Measurements from ENCODE around the gene DSTYK. TPM values are rescaled to one million over a fixed set of nuclear protein-coding genes. Genes with fewer than 3 reads are reported as not detected.

Gene DSTYK
- total RNA-seq, 4 donors from 2014 or later = 2.2 to 9.8 (median 6.5) TPM

GRCh38 chr1:205127646-205128045 lies 83.9 kb downstream of the DSTYK start:
- Histone ChIP-seq H3K4me1 (peaks cover 3 to 5% (median 5%) of the 10 kb centered on the region in 4 donors), H3K36me3 (no peaks in the 10 kb centered on the region), H3K4me3 (no peak overlapping the region), H3K27ac (no peak overlapping the region), H3K9me3 (no peaks in the 10 kb centered on the region), H3K27me3 (no peaks in the 10 kb centered on the region)
- in situ Hi-C loops (cut with MboI; ENCODE audit: low pct_ligation_motif_present in 1 of 4, low pct_unique_long_range_greater_than_20kb in 1 of 4, low sequenced_read_pairs in 3 of 4) = no loop called here
- 92 to 100% methylated on average over 1 to 3 of the region's 3 CpGs for WGBS, 2 donors (ENCODE audit: low coverage in 1 of 2)
- intact Hi-C loops (cut with DNase I; ENCODE audit: low total_unique reads) = no loop called here
- TF ChIP-seq POLR2A (IDR thresholded peaks at IDR 0.05) = no peak
- TF ChIP-seq EP300 (IDR thresholded peaks at IDR 0.05; ENCODE audit: low read depth) = no peak
- no peak for TF ChIP-seq POLR2AphosphoS5 (IDR thresholded peaks at IDR 0.05)
- TF ChIP-seq, protein P1, sequence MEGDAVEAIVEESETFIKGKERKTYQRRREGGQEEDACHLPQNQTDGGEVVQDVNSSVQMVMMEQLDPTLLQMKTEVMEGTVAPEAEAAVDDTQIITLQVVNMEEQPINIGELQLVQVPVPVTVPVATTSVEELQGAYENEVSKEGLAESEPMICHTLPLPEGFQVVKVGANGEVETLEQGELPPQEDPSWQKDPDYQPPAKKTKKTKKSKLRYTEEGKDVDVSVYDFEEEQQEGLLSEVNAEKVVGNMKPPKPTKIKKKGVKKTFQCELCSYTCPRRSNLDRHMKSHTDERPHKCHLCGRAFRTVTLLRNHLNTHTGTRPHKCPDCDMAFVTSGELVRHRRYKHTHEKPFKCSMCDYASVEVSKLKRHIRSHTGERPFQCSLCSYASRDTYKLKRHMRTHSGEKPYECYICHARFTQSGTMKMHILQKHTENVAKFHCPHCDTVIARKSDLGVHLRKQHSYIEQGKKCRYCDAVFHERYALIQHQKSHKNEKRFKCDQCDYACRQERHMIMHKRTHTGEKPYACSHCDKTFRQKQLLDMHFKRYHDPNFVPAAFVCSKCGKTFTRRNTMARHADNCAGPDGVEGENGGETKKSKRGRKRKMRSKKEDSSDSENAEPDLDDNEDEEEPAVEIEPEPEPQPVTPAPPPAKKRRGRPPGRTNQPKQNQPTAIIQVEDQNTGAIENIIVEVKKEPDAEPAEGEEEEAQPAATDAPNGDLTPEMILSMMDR (IDR thresholded peaks at IDR 0.05) = no peak
- DNase-seq = no peak

GRCh38 chr1:205124726-205125125 lies 86.8 kb downstream of the DSTYK start:
- 65 to 72% methylated on average over 4 to 7 of the region's 7 CpGs for WGBS, 2 donors (ENCODE audit: low coverage in 1 of 2)
- in situ Hi-C loops (cut with MboI; ENCODE audit: low pct_ligation_motif_present in 1 of 4, low pct_unique_long_range_greater_than_20kb in 1 of 4, low sequenced_read_pairs in 3 of 4) = no loop called here

GRCh38 chr1:205122489-205122882 lies 89.0 kb downstream of the DSTYK start:
- H3K4me3 ChIP-seq = peak overlapping the region; percentile 0 to 90 (median 72)
- H3K27ac ChIP-seq = peak overlapping the region; percentile 86 to 91 (median 89)
- H3K9me3 ChIP-seq = no peaks in the 10 kb centered on the region
- no peaks in the 10 kb centered on the region for H3K27me3 ChIP-seq
- no peaks in the 10 kb centered on the region for H3K36me3 ChIP-seq
- WGBS, 2 donors (ENCODE audit: low coverage in 1 of 2) = 16 to 17% methylated on average over 9 of the region's 9 CpGs
- in situ Hi-C loops (cut with MboI; ENCODE audit: low pct_ligation_motif_present in 1 of 4, low pct_unique_long_range_greater_than_20kb in 1 of 4, low sequenced_read_pairs in 3 of 4) (no loop called here), intact Hi-C loops (cut with DNase I; ENCODE audit: low total_unique reads) (no loop called here)
- DNase-seq = no peak
- peaks cover 19 to 29% (median 22%) of the 10 kb centered on the region in 4 donors for H3K4me1 ChIP-seq
- TF ChIP-seq, protein P1 (IDR thresholded peaks at IDR 0.05) = no peak
- TF ChIP-seq EP300 (IDR thresholded peaks at IDR 0.05; ENCODE audit: low read depth) = no peak
- no peak for TF ChIP-seq POLR2A (IDR thresholded peaks at IDR 0.05)
- TF ChIP-seq POLR2AphosphoS5 (IDR thresholded peaks at IDR 0.05) = no peak

More at GRCh38 chr1:205124726-205125125, 86.8 kb downstream of the DSTYK start:
- no peak overlapping the region for H3K27ac ChIP-seq
- H3K4me3 ChIP-seq = no peak overlapping the region
- intact Hi-C loops (cut with DNase I; ENCODE audit: low total_unique reads) = no loop called here
- no peaks in the 10 kb centered on the region for H3K36me3 ChIP-seq
- TF ChIP-seq POLR2AphosphoS5 (IDR thresholded peaks at IDR 0.05) = no peak
- no peak for TF ChIP-seq EP300 (IDR thresholded peaks at IDR 0.05; ENCODE audit: low read depth)
- TF ChIP-seq POLR2A (IDR thresholded peaks at IDR 0.05) = no peak
- TF ChIP-seq, protein P1 (IDR thresholded peaks at IDR 0.05) = no peak
- H3K9me3 ChIP-seq = no peaks in the 10 kb centered on the region
- peaks cover 19 to 22% (median 21%) of the 10 kb centered on the region in 4 donors for H3K4me1 ChIP-seq
- no peaks in the 10 kb centered on the region for H3K27me3 ChIP-seq
- DNase-seq = no peak

- Histone ChIP-seq H3K27ac (peak within 1 kb of the TSS; percentile 86 to 91 (median 89)), H3K9me3 (no peaks in the 10 kb centered on the region), H3K4me1 (peaks cover 19 to 29% (median 22%) of the 10 kb centered on the region in 4 donors), H3K27me3 (no peaks in the 10 kb centered on the region), H3K36me3 (no peaks in the 10 kb centered on the region), H3K4me3 (peak within 1 kb of the TSS; percentile 68 to 93 (median 82))
- peak; percentile 98 for DNase-seq
- TF ChIP-seq, protein P1 (IDR thresholded peaks at IDR 0.05) = peak; percentile 47 to 70 (median 58)
- peak; percentile 66 to 91 (median 89) for TF ChIP-seq POLR2AphosphoS5 (IDR thresholded peaks at IDR 0.05)
- no peak for TF ChIP-seq EP300 (IDR thresholded peaks at IDR 0.05; ENCODE audit: low read depth)
- peak; percentile 86 for TF ChIP-seq POLR2A (IDR thresholded peaks at IDR 0.05)
- intact Hi-C loops (cut with DNase I; ENCODE audit: low total_unique reads) = no loop called here
- in situ Hi-C loops (cut with MboI; ENCODE audit: low pct_ligation_motif_present in 1 of 4, low pct_unique_long_range_greater_than_20kb in 1 of 4, low sequenced_read_pairs in 3 of 4) = no loop called here
- 1% methylated on average over 44 of the region's 46 CpGs; no CpG with 5 or more reads in 1 of the 2 donors for WGBS, 2 donors (ENCODE audit: low coverage in 1 of 2)
Observed at GRCh38 chr1:205121660-205122488, 89.6 kb downstream of the DSTYK start, which contains the start of gene RBBP5. TSS of gene RBBP5 (minus strand) at chr1:205121978. CDS start at chr1:205121873, 105 bp downstream.
